ENCODE measurements around the gene LPO. TPM values are rescaled to one million over a fixed set of nuclear protein-coding genes. Genes with fewer than 3 reads are reported as not detected.

LPO gene
- total and polyA plus RNA-seq, 2 donors (not counting 1 experiment from before 2014, with no cell fraction given): not detected

DNA sequence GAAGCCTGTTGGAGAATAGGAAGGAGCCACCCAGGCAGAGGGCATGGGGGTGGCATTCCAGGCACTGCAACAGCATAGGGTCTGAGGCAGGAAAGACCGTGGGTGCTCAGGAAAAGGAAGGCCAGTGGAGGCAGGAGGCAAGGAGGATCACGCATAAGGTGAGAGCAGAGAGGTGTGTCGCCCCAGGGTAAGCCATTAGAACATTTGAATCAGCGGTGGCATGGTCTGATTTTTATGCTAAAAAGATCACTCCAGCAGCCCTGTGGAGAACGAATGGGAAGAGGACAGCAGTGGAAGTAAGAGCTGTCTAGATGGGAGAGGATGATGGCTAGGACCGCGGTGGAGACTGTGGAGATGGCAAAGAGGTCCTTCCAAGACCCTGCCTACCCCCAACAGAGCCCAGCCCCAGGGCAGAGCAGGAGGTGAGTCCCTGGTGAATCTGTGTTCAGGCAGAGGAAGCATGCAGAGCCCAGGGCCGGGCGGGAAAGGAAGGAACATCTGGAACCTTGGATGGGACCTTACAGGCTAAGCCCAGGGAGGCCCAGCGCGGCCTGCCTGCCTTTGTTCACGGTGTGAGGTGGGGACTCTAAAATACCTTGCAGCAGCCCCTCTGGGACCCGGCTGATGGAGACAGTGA, 7.8 kb downstream of the LPO start:
- Histone ChIP-seq H3K36me3 (ENCODE audit: control insufficient read depth, insufficient read depth, low read length) (no peaks in the 10 kb centered on the region), H3K27ac (ENCODE audit: insufficient read depth, low read length) (no peak overlapping the region), H3K4me3 (replicated peaks in 1 of 4; ENCODE audit: control extremely low read depth in 1 of 4, insufficient read depth in 1 of 4, low read depth in 3 of 4, low read length in 4 of 4) (no peak overlapping the region), H3K27me3 (ENCODE audit: control insufficient read depth, insufficient read depth, low read length) (peaks cover 24% of the 10 kb centered on the region), H2AFZ (ENCODE audit: low read length) (no peak overlapping the region), H3K79me2 (ENCODE audit: control insufficient read depth, insufficient read depth, low read length) (no peaks in the 10 kb centered on the region), H3K9me3 (ENCODE audit: control insufficient read depth, insufficient read depth, low read depth, low read length) (no peaks in the 10 kb centered on the region), H3K4me1 (ENCODE audit: control insufficient read depth, extremely low read depth, insufficient read depth, low read length) (no peaks in the 10 kb centered on the region), H4K20me1 (ENCODE audit: control insufficient read depth, extremely low read depth, insufficient read depth, low read length) (no peaks in the 10 kb centered on the region), H3K4me2 (ENCODE audit: extremely low read depth, insufficient read depth, low read length) (no peak overlapping the region), H3K9ac (ENCODE audit: insufficient read depth, low read length) (no peak overlapping the region)
- DNase-seq (ENCODE audit: low read depth in 2 of 2): no peak
- TF ChIP-seq EZH2 (IDR thresholded peaks at IDR 0.05; ENCODE audit: low read length, missing control alignments): no peak
- TF ChIP-seq, protein P1, sequence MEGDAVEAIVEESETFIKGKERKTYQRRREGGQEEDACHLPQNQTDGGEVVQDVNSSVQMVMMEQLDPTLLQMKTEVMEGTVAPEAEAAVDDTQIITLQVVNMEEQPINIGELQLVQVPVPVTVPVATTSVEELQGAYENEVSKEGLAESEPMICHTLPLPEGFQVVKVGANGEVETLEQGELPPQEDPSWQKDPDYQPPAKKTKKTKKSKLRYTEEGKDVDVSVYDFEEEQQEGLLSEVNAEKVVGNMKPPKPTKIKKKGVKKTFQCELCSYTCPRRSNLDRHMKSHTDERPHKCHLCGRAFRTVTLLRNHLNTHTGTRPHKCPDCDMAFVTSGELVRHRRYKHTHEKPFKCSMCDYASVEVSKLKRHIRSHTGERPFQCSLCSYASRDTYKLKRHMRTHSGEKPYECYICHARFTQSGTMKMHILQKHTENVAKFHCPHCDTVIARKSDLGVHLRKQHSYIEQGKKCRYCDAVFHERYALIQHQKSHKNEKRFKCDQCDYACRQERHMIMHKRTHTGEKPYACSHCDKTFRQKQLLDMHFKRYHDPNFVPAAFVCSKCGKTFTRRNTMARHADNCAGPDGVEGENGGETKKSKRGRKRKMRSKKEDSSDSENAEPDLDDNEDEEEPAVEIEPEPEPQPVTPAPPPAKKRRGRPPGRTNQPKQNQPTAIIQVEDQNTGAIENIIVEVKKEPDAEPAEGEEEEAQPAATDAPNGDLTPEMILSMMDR (conservative IDR thresholded peaks at IDR 0.05 in 1 of 2, IDR thresholded peaks at IDR 0.05 in 1 of 2; ENCODE audit: low read depth in 1 of 2, low read length in 2 of 2): no peak

DNA sequence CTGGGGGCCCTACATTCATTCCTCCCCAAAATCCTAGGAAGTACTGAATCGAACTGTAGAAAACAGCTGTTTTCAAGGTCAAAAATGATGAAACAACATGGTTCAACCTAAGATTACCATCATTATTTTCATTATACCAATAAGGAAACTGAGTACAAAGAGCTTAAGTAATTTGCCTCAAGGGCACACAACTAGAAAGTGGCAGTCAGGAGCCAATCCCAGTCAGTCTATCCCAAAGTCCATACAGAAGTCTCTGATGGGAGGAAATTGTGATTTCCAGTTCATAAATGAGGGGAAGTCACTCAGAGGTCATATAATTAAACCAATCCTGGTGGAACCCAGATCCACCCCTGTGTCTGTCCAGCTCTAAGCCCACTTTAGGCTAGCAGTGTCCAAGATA, 8.4 kb downstream of the LPO start:
- Histone ChIP-seq H3K79me2 (ENCODE audit: control insufficient read depth, insufficient read depth, low read length) (no peaks in the 10 kb centered on the region), H2AFZ (ENCODE audit: low read length) (no peak overlapping the region), H3K9me3 (ENCODE audit: control insufficient read depth, insufficient read depth, low read depth, low read length) (no peaks in the 10 kb centered on the region), H3K27ac (ENCODE audit: insufficient read depth, low read length) (no peak overlapping the region), H3K4me2 (ENCODE audit: extremely low read depth, insufficient read depth, low read length) (no peak overlapping the region), H3K4me1 (ENCODE audit: control insufficient read depth, extremely low read depth, insufficient read depth, low read length) (no peaks in the 10 kb centered on the region), H3K4me3 (replicated peaks in 1 of 4; ENCODE audit: control extremely low read depth in 1 of 4, insufficient read depth in 1 of 4, low read depth in 3 of 4, low read length in 4 of 4) (no peak overlapping the region), H3K36me3 (ENCODE audit: control insufficient read depth, insufficient read depth, low read length) (no peaks in the 10 kb centered on the region), H3K27me3 (ENCODE audit: control insufficient read depth, insufficient read depth, low read length) (peaks cover 23% of the 10 kb centered on the region), H3K9ac (ENCODE audit: insufficient read depth, low read length) (no peak overlapping the region), H4K20me1 (ENCODE audit: control insufficient read depth, extremely low read depth, insufficient read depth, low read length) (no peaks in the 10 kb centered on the region)
- no peak for DNase-seq (ENCODE audit: low read depth in 2 of 2)
- TF ChIP-seq EZH2 (IDR thresholded peaks at IDR 0.05; ENCODE audit: low read length, missing control alignments): no peak
- TF ChIP-seq, protein P1 (conservative IDR thresholded peaks at IDR 0.05 in 1 of 2, IDR thresholded peaks at IDR 0.05 in 1 of 2; ENCODE audit: low read depth in 1 of 2, low read length in 2 of 2): no peak

DNA sequence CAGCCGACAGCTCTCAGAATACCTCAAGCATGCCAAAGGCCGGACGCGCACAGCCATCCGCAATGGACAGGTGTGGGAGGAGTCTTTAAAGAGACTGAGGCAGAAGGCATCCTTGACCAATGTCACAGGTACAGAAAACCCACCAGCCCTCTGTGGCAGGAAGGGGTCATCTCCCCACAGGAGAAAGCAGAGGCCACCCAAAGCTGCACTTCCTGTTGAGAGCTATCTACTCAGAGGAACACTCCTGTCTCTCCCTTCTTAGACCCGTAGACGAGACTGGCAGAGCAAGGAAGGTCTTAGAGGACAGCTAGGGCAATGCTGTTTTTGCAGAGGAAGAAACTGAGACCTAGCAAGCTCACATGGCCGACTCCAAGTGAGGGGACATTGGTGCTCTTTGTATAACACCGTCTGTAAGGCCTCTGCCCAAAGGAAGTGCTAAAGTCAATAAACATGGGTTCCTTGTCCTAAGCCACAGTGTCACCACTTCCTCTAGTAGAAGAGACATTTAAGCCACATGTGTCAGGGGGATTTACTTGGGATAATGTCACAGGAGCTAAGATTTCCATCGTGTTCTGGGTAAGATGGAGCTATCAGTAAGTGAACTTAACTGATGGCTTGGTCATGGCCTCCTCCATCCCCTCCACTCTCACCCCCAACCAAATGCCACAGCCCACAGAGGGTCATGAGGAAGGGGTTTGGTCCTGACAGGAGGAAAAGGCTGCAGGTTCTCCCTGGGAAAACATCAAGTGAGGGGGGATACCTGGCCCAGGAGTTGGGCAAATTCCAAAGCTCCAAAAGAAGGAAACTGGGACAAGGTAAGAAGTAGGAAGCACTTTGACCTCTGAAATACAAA, 9.4 kb downstream of the LPO start:
- Histone ChIP-seq H3K36me3 (ENCODE audit: control insufficient read depth, insufficient read depth, low read length) (no peaks in the 10 kb centered on the region), H2AFZ (ENCODE audit: low read length) (no peak overlapping the region), H3K4me3 (replicated peaks in 1 of 4; ENCODE audit: control extremely low read depth in 1 of 4, insufficient read depth in 1 of 4, low read depth in 3 of 4, low read length in 4 of 4) (no peak overlapping the region), H3K9me3 (ENCODE audit: control insufficient read depth, insufficient read depth, low read depth, low read length) (no peaks in the 10 kb centered on the region), H4K20me1 (ENCODE audit: control insufficient read depth, extremely low read depth, insufficient read depth, low read length) (no peaks in the 10 kb centered on the region), H3K27ac (ENCODE audit: insufficient read depth, low read length) (no peak overlapping the region), H3K4me1 (ENCODE audit: control insufficient read depth, extremely low read depth, insufficient read depth, low read length) (no peaks in the 10 kb centered on the region), H3K79me2 (ENCODE audit: control insufficient read depth, insufficient read depth, low read length) (no peaks in the 10 kb centered on the region), H3K27me3 (ENCODE audit: control insufficient read depth, insufficient read depth, low read length) (peaks cover 23% of the 10 kb centered on the region), H3K4me2 (ENCODE audit: extremely low read depth, insufficient read depth, low read length) (no peak overlapping the region), H3K9ac (ENCODE audit: insufficient read depth, low read length) (no peak overlapping the region)
- no peak for DNase-seq (ENCODE audit: low read depth in 2 of 2)
- TF ChIP-seq, protein P1 (conservative IDR thresholded peaks at IDR 0.05 in 1 of 2, IDR thresholded peaks at IDR 0.05 in 1 of 2; ENCODE audit: low read depth in 1 of 2, low read length in 2 of 2): no peak
- peak; percentile 46 for TF ChIP-seq EZH2 (IDR thresholded peaks at IDR 0.05; ENCODE audit: low read length, missing control alignments)
